ENCODE results near the gene EEF1AKMT3. TPM values are rescaled to one million over a fixed set of nuclear protein-coding genes. Genes with fewer than 3 reads are reported as not detected.

EEF1AKMT3 gene
- polyA plus RNA-seq (ENCODE audit: low read depth in 6 of 6), result under 1 TPM in 4 of 6 donors, not detected in 2; 0.09 to 0.53 (median 0.47) TPM

- Mint-ChIP-seq H3K9me3 (no peaks in the 10 kb centered on the region), H3K4me1 (peaks cover 19 to 25% (median 24%) of the 10 kb centered on the region in 3 donors), H3K4me3 (peak within 1 kb of the TSS; percentile 94 to 100 (median 98)), H3K27me3 (peaks cover 0 to 9% (median 1%) of the 10 kb centered on the region in 3 donors), H3K27ac (peak within 1 kb of the TSS; percentile 88 to 99 (median 98)), H3K36me3 (peaks cover 0 to 5% of the 10 kb centered on the region in 2 donors)
- DNase-seq (no peak), ATAC-seq (ENCODE audit: low read depth in 2 of 2) (no peak)
Observed at GRCh38 chr12:57772429-57773322, at the start of gene EEF1AKMT3. TSS of gene EEF1AKMT3 (plus strand) at chr12:57772614. CDS start at chr12:57772725, 111 bp downstream.

- peaks cover 0 to 3% (median 0%) of the 10 kb centered on the region in 7 donors for H3K9me3 Mint-ChIP-seq
- H3K4me3 Mint-ChIP-seq, result no peak overlapping the region
- ATAC-seq (ENCODE audit: low read depth in 2 of 2) (no peak), DNase-seq (no peak)
- peaks cover 19 to 48% of the 10 kb centered on the region in 2 donors for H3K36me3 Mint-ChIP-seq
- peak overlapping the region in 3 of 6 donors; percentile 15 to 52 (median 26) for H3K27ac Mint-ChIP-seq
- H3K4me1 Mint-ChIP-seq, result peaks cover 19 to 34% (median 24%) of the 10 kb centered on the region in 3 donors
- no peaks in the 10 kb centered on the region for H3K27me3 Mint-ChIP-seq
Observed at GRCh38 chr12:57722716-57723629, 49.4 kb upstream of the EEF1AKMT3 start.

- ATAC-seq (ENCODE audit: low read depth in 2 of 2) (no peak), DNase-seq (no peak)
- Mint-ChIP-seq H3K9me3 (peaks cover 0 to 3% (median 0%) of the 10 kb centered on the region in 7 donors), H3K4me3 (no peak overlapping the region), H3K4me1 (peaks cover 20 to 34% (median 29%) of the 10 kb centered on the region in 3 donors), H3K27ac (no peak overlapping the region), H3K36me3 (peaks cover 20 to 49% of the 10 kb centered on the region in 2 donors), H3K27me3 (no peaks in the 10 kb centered on the region)
Observed at GRCh38 chr12:57723630-57723962, 48.8 kb upstream of the EEF1AKMT3 start.

GRCh38 chr12:57724003-57724935, 48.1 kb upstream of the EEF1AKMT3 start:
- no peak for DNase-seq
- Mint-ChIP-seq H3K4me1 (peaks cover 22 to 31% (median 27%) of the 10 kb centered on the region in 3 donors), H3K9me3 (peaks cover 0 to 3% (median 0%) of the 10 kb centered on the region in 7 donors), H3K4me3 (no peak overlapping the region), H3K36me3 (peaks cover 15 to 46% of the 10 kb centered on the region in 2 donors), H3K27ac (peak overlapping the region in 5 of 6 donors; percentile 55 to 90 (median 63)), H3K27me3 (no peaks in the 10 kb centered on the region)
- ATAC-seq (ENCODE audit: low read depth in 2 of 2), result no peak

- peak; percentile 41 to 47 for ATAC-seq (ENCODE audit: low read depth in 2 of 2)
- Mint-ChIP-seq H3K36me3 (peaks cover 9 to 37% of the 10 kb centered on the region in 2 donors), H3K4me1 (peaks cover 22 to 29% (median 22%) of the 10 kb centered on the region in 3 donors), H3K27ac (peak overlapping the region; percentile 20 to 90 (median 60)), H3K27me3 (no peaks in the 10 kb centered on the region), H3K9me3 (peaks cover 0 to 3% (median 0%) of the 10 kb centered on the region in 7 donors), H3K4me3 (peak overlapping the region in 1 of 8 donors; percentile 79)
- no peak for DNase-seq
Observed at GRCh38 chr12:57724936-57725740, 47.3 kb upstream of the EEF1AKMT3 start.

GRCh38 chr12:57725851-57726150, 46.6 kb upstream of the EEF1AKMT3 start:
- peaks cover 9 to 35% of the 10 kb centered on the region in 2 donors for H3K36me3 Mint-ChIP-seq
- ATAC-seq (ENCODE audit: low read depth in 2 of 2) (no peak), DNase-seq (no peak)
- peak overlapping the region in 2 of 8 donors; percentile 75 to 76 for H3K4me3 Mint-ChIP-seq
- H3K9me3 Mint-ChIP-seq, result peaks cover 0 to 3% (median 0%) of the 10 kb centered on the region in 7 donors
- no peaks in the 10 kb centered on the region for H3K27me3 Mint-ChIP-seq
- peak overlapping the region in 1 of 6 donors; percentile 94 for H3K27ac Mint-ChIP-seq
- H3K4me1 Mint-ChIP-seq, result peaks cover 22 to 29% (median 22%) of the 10 kb centered on the region in 3 donors

- H3K27me3 Mint-ChIP-seq, result no peaks in the 10 kb centered on the region
- peak overlapping the region in 4 of 8 donors; percentile 66 to 76 (median 72) for H3K4me3 Mint-ChIP-seq
- H3K9me3 Mint-ChIP-seq, result peaks cover 0 to 3% (median 0%) of the 10 kb centered on the region in 7 donors
- ATAC-seq (ENCODE audit: low read depth in 2 of 2), result peak in 1 of 2 donors; percentile 35
- peaks cover 12 to 39% of the 10 kb centered on the region in 2 donors for H3K36me3 Mint-ChIP-seq
- no peak for DNase-seq
- H3K4me1 Mint-ChIP-seq, result peaks cover 22 to 29% (median 22%) of the 10 kb centered on the region in 3 donors
- no peak overlapping the region for H3K27ac Mint-ChIP-seq
Observed at GRCh38 chr12:57726151-57726883, 46.1 kb upstream of the EEF1AKMT3 start.

- Mint-ChIP-seq H3K27me3 (no peaks in the 10 kb centered on the region), H3K36me3 (peaks cover 17 to 38% of the 10 kb centered on the region in 2 donors), H3K4me3 (no peak overlapping the region), H3K27ac (no peak overlapping the region), H3K4me1 (peaks cover 22 to 29% (median 22%) of the 10 kb centered on the region in 3 donors), H3K9me3 (peaks cover 0 to 3% (median 0%) of the 10 kb centered on the region in 7 donors)
- ATAC-seq (ENCODE audit: low read depth in 2 of 2), result no peak
- no peak for DNase-seq
Observed at GRCh38 chr12:57726884-57727757, 45.3 kb upstream of the EEF1AKMT3 start.

- H3K4me1 Mint-ChIP-seq, result peaks cover 19 to 29% (median 22%) of the 10 kb centered on the region in 3 donors
- peaks cover 0 to 3% (median 0%) of the 10 kb centered on the region in 7 donors for H3K9me3 Mint-ChIP-seq
- H3K27ac Mint-ChIP-seq, result peak overlapping the region in 1 of 6 donors; percentile 14
- no peaks in the 10 kb centered on the region for H3K27me3 Mint-ChIP-seq
- H3K4me3 Mint-ChIP-seq, result no peak overlapping the region
- DNase-seq (no peak), ATAC-seq (ENCODE audit: low read depth in 2 of 2) (no peak)
- H3K36me3 Mint-ChIP-seq, result peaks cover 20 to 45% of the 10 kb centered on the region in 2 donors
Observed at GRCh38 chr12:57727758-57728395, 44.5 kb upstream of the EEF1AKMT3 start.

GRCh38 chr12:57729321-57729844, 43.0 kb upstream of the EEF1AKMT3 start:
- H3K36me3 Mint-ChIP-seq, result peaks cover 25 to 55% of the 10 kb centered on the region in 2 donors
- peak overlapping the region in 1 of 6 donors; percentile 42 for H3K27ac Mint-ChIP-seq
- no peak for DNase-seq
- H3K27me3 Mint-ChIP-seq, result no peaks in the 10 kb centered on the region
- no peak overlapping the region for H3K4me3 Mint-ChIP-seq
- H3K9me3 Mint-ChIP-seq, result peaks cover 0 to 3% (median 0%) of the 10 kb centered on the region in 7 donors
- ATAC-seq (ENCODE audit: low read depth in 2 of 2), result no peak
- H3K4me1 Mint-ChIP-seq, result peaks cover 15 to 22% (median 18%) of the 10 kb centered on the region in 3 donors

Measured in naive B cell (primary cell).